GM21723 (cell line): Measurements from ENCODE around the gene COG3.
A peak's percentile ranks its signal among the peaks of the same experiment; 100 is the strongest.

ENCODE experiments used
- ATAC-seq: cut with Tn5 transposase; IDR thresholded peaks from one replicate; pipeline ENCODE4 v1.9.1; 2021; ENCODE audit warnings: mild to moderate bottlenecking, moderate library complexity; ENCODE audit not compliant: unreplicated experiment

Gene COG3

DNA sequence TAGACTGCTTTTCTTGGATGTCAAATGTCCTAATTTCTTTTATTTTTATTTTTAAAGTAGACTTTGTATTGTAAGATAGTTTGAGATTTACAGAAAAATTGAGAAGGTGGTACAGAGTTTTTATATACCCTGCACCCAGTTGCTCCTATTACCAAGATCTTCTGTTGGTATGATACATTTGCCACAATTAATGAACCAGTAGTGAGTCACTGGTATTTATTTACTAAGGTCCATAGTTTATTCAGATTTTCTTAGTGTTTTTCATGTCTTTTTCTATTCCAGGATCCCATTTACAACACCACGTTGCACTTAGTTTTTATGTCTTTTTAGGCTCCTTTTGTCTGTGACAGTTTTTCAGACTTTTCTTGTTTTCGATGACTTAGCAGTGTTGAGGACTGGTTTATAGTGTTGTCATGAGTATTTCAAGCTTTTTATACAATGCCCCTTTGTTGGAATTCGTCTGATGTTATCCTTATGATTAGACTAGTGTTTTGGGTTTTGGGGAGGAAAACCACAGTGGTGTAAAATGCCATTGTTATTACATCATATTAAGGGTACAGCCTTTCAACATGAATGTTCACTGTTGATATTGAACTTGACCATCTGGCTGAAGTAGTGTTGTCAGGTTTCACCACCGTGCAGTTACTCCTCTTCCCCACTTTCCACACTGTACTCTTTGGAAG lies 35.9 kb downstream of the COG3 start:
- ATAC-seq: no peak

DNA sequence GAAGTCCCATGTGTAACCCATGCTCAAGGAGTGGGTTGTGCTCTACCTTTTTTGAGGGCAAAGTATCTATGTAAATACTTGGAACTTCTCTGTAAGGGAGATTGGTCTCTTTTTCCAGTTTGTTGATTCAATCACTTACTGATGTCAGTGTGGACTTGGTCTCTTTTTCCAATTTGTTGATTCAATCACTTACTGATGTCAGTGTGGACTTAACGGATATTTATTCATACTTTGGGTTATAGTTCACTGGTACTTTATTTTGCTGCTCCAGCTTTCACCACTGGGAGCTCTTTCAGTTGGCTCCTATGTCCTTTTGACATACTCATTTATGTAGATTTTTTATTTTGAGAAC lies 36.4 kb downstream of the COG3 start:
- no peak for ATAC-seq

DNA sequence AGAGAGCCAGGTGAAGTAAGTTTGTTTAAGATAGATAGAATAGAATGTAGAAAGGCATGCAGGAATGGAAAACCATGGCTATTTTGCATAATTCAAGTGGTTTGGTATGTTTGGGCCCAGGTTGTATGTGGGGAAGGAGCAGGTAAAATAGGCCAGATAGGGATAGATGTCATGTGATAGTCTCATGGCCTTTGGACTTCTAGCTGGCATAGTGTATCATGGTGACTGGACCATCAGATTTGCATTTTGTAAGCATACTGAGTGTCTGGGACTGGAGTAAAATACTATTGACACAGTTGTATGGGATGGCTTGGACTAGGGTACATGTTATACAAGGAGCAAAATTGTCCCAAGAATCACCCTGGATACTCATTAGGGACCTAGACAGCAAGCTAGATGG lies 38.9 kb downstream of the COG3 start:
- no peak for ATAC-seq

DNA sequence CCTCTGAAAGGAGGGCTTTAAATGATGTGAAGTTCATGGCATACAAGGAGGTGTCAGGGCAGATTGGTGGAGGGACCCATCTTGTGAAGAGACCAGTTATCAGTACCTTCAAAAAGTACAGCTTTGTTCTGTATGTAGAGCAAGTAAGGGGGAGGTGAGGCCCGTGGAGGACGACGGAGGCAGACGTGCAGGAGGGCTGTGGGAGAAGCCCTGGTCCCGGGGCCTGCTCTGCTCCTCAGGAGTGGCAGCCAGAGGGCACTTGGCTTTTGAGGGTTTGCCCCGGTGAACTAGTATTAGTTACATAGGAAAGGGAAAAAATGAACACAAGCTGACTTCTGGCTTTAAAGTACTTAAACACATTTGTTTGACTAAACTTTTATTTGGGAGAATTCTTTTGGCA lies 42.1 kb downstream of the COG3 start:
- no peak for ATAC-seq

DNA sequence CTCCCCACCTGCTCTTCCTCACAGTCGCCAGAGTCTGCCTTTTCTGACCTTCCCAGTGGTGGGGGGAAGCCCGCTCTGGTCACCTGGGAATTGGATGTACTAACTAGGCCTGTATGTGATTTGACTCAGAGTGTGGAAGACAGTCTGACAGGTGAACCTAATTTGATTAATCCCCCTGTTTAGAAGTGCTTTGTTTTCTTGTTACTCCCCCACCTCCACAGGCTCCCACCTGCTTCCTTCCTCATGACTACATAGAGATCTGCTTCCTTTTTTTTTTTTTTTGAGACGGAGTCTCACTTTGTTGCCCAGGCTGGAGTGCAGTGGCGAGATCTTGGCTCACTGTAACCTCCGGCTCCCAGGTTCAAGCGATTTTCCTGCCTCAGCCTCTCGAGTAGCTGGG lies 44.0 kb downstream of the COG3 start:
- ATAC-seq: no peak

DNA sequence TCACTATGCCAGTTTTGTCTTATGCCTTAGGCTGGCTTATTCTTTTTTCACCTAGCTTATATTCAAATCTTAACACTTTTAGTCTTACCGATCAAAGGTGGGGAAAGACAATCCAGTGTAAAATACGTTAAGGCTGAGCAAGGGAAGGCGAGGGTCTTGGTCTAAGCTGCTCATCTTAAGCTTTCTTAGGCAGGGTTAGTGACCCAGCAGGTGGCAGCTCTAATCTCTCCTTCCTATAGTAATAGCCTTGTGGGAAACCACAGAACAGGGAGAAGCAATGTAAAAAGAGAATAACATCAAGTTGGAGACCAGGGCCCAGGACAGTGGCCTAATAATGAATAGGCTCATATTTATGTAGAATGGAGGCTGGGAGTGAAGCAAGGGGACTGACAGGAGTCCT lies 45.9 kb downstream of the COG3 start:
- ATAC-seq: no peak

DNA sequence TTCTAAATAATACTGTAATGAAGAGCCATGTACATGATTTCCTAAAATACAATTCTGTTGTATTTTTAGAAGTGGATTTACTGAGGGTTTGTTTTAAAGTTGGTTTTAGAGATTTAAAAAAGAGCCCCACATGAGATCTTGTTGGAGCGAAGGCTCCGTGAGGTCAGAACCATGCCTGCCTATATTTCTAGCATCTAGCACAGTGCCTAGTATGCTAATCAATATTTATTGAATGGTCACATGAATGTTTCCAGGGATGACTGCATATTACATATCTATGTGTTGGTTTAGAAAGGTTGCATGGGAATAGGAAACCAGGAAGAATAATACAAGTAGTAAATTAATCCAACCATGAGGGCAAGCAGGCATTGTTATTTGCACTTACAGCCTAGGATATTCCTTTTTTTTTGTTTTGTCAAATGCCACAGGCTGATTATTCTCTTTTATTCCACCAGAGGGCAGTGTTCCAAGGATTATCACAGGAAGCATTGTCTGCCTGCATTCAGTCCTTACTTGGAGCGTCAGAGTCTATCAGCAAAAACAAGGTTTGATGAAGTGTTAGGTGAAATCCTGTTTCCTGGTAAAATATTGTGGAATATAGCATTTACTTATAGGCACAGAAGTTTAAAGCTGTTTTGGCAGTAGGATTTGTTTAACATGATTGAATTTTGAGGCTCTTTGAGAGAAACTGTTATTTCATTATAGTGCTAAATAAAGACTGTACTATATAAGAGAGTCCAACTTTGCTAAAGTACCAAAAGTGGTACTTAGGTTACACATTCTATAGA lies 46.8 kb downstream of the COG3 start:
- ATAC-seq: peak; percentile 57

DNA sequence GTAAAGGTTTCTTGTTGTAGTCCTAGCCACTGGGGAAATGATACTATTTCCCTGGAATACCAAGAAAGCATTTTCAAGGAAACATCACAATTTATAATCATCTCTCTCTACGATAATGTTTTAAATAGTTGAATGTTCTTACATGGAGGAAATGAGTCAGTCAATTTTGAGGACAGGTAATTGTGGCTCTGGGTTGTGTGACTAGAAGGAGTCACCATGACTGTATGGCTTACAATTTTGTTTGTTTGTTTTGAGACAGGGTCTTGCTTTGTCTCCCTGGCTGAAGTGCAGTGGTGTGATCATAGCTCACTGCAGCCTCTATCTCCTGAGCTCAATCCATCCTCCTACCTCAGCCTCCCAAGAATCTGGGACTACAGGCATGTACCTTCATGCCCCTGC lies 47.4 kb downstream of the COG3 start:
- ATAC-seq: no peak

DNA sequence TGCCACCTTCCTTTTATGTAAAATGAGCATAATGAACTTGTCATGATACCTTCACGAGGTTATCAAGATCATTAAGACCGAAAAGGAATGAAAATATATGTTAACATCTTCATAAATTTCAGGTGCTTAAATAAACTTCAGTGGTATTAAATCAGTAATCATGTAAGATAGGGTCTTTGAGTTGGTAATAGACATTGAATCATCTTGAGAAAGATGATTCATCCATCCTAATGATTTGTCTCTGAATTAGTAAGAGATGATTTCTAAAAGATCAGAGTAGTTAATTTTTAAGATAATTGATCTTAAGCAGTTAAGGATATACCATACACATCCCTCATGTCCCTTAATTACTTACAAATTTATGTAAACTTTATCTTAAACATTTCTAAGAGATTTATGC lies 52.0 kb downstream of the COG3 start:
- ATAC-seq: no peak

DNA sequence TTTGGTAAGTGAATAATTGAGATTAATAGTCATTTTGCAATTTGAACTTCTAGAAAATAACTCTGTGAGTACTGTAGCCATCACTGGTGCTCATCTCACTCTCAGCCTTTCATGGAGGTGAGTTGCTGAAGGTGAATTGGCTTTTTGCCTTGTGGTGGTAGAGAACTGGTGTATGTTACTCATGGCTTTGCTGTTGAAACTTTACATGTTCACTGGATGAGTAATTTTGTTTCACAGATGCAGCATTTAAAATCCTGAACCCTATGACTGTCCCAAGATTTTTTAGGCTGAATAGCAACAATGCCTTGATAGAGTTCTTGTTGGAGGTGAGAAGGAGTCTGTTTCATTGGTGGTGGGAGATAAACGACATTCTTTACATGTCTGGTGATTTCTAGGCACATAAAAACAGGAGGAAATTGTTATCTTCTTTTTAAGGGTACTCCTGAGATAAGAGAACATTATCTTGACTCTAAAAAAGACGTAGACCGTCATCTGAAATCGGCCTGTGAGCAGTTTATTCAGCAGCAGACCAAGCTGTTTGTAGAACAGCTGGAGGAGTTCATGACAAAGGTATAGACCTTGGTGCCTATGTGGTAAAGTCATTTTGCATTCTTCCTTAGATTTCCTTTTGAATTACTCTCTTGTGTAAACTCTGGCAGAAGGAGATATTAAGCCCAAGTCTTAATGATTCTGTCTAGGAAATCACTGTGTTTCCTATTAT lies 53.9 kb downstream of the COG3 start:
- no peak for ATAC-seq

DNA sequence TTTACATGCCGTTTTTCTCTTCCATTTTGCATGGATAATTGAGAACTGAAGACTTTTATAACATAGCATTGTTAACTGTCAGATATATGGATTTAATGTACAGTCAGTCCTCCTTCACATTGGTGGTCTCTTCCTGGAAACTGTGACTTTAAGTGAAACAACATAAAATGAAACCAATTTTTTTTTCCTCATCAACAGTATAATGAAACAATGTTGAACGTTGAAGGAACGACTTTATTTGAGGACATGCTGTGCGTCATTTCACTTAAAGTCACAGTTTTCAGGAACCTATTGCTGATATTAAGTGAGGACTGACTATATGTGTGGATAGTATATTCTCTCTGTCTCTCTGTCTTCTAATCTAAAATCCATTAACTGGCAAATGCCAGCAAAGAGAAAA lies 54.8 kb downstream of the COG3 start:
- ATAC-seq: no peak

DNA sequence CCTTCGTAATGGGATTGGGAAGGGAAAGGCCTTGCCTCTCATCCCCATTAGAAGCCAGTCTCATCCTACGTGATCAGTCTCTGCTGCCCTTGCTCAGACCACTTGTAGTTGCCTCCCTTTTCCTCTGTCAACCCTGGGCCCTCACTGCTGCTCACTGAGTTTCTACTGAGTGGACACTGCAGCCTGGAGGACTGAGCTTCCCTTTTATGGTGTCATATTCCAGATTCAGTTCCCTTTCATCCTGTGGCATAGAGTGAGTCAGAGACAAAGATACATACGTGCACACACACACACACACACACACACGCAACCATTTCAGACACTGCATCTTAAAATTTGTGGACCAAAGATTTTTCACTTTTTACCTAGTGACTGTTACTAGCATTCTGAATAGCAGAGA lies 56.6 kb downstream of the COG3 start:
- ATAC-seq: no peak

DNA sequence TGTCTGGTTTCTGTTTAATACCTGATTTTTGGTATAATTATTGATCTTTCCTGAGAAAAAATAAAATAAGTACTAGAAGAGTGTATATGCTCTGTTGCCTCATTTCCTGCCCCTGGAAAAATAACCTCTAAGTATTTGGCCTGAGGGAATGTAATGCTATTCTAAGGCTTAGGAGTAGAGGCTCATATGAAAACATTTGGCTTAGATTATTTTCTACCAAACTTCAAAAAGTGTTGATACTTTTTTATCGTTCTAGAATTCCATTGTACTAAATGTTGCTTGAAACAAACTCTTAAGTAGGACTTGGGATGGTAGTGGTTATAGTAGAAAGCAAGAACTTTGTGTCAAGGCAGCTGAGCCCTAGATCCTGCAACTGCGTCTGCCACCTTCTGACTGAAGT lies 57.8 kb downstream of the COG3 start:
- ATAC-seq: no peak

DNA sequence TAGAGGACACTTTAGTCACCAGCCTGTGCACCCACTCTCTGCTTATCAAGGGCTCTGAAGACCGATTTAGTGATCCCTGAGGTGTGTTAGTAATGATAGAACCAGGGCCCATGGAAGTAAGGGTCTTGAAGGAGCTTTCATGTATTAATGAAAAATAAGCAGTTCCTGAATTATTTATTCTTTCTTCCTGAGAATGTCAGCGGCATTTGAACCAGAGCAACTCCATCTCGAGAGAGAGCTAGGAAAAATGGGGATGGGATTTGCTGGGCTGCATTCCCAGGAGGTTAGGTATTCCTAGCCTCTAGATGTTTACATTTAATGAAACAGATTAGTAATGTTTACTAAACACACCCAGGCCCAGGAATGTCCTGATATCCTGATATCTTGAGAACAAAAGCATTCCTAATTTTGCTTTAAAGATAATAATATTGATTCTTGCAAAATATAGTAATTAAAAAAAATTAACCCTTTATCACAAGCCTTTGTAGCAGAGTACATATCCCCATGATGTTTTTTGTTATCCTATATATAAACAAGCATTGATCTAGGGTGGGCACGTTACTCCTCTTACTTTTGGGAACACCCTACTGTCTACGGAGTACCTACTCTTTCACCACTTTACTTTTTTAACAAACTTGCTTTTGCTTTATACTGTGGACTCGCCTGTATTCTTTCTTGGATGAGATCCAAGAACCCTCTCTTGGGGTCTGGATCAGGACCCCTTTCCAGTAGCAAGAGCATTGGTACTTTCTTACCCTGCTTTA lies 63.1 kb downstream of the COG3 start:
- no peak for ATAC-seq

DNA sequence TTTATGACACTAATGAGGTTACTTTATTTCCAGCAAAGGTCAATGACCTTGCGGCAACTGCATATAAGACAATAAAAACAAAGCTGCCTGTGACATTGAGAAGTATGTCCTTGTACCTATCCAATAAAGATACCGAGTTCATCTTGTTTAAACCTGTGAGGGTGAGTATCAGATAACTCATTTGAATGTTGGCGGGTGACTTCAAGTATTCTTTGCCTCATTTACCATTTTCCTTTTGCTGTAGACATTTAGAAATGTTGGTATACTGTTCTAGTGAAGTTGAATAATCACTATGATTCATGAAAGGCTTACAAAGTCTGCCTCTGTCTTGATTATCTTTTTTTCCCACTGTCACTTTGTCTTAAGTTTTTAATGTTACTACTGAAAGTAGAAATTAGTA lies 65.0 kb downstream of the COG3 start:
- ATAC-seq: no peak

DNA sequence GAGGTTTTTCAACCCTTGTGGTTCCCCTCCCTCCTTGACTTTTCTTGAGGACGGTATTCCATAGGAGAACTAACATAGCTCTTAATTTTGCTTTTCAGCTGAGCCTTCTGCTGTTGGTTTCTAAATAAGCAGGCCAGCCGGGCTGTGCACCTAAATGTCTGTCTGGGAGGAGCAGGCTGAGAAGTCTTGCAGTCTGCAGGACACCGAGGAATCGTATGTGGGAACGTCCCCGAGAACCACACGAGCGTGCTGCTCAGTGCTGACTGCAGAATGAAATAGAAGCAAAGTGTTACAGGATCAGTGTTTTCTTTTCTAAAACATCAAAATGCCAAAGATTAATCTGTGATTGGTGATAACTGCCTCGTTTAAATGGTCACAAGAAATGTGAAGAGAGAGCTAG lies 69.9 kb downstream of the COG3 start:
- no peak for ATAC-seq

DNA sequence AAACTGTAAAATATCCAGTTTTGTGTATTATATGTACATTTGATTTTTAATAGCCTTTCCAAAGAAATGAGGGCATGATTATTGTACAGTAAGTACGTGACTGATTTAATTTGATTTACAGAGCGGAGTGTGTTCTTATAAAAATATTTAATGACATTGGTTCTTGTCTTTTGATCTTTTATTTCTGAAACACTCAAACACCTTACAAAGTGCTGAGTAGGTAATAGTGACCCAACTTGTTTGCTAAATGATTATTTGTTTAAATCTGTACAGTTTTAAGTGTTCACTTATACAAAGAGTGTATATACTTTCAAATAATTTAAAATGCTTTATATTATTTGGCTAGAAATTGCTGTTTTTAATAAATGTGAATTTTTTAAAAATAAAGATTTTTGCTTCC lies 71.5 kb downstream of the COG3 start:
- ATAC-seq: no peak

DNA sequence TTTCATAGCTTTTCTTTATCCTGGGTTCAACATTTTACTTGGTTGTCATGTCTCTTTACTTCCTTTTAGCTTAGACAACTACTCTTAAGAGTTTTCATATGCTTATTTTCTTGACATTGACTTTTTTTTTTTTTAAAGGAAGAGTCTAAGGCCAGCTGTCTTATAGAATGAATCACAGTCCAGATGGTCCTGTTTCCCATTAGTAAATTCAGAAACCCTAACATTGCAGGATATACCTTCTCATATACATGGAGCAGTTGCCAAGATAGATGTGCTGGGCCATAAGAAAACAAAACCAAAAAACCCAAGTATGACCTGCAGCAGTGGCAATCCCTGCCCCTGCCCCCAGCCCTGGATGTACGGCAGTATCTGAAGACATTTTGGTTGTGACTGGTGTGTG lies 72.8 kb downstream of the COG3 start:
- no peak for ATAC-seq

DNA sequence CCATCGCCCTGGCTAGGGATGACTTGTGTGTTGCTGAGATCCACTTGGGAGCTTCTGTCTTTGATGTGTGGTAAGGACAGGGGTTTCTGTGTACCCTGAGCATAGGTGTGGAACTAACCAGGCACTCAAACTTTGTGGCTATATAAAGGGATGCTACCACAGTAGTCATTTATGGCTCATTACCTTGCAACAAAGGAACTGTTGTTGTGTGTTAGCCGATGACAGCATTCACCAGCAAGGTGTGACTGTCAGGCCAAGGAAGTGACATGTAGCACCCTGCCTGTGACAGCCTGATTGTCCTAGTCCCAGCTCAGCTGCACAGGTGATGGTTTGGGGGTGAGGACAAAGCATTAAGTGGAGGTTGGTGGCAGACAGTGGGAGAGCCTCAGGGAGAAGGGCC lies 73.6 kb downstream of the COG3 start:
- ATAC-seq: no peak

DNA sequence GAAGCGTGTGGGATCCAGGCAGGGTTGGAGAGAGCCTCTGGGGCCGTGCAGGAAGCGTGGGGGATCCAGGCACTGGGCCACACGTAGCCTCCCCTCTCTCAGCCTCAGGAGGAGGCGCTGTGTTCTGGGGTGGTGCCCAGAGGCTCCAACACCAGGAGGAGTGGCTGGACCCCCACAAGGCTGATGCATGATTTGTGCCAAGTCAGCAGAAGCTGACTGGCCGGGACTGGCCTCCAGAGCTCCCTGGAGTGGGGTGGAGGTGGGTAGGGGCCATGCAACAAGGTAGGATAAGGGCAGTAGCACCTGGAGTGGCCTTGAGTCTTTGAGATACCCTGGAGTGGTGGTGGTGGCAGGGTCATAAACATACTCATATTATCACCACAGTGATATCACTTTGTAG lies 75.5 kb downstream of the COG3 start:
- ATAC-seq: no peak

DNA sequence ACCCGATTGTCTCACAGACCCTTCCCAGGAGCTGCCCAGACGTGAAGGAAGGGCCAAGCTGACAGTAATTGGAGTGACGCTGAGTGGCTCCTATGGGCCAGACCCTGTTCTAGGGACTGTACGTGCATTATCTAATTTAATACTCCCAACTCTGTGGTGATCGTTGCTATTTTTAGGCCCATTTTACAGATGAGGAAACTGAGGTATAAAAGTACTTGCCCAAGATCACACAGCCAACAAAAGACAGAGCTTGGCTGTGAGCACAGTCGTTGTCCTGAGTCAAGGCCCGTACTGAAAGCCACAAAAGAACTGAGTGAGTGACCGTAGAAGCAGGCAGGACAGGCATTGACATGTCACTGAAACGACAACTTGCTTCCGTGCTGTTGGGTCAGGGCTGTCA lies 76.1 kb downstream of the COG3 start:
- no peak for ATAC-seq

DNA sequence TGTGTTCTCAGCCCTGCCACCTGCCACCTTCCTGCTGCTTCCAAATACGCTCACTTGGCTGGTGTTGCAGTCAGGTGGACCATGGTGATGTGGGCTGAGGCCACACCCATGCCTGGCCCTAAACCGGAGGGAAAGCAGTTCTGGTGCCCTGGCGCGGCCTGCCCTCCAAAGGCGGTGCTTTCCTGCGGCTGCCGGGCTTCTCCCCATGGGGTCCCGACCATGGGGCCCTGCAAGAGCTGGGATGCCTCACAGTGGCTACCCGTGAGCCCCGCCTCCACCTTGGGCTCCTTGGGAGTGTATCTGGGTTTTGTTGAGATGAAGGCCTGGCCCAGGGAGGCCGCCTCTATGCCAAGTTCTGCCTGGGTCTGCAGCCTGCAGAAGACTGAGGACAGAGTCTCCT lies 77.1 kb downstream of the COG3 start:
- no peak for ATAC-seq
